Neural cell (in vitro differentiated cells): Measurements from ENCODE around the gene FHL2. TPM values are rescaled to one million over a fixed set of nuclear protein-coding genes. Genes with fewer than 3 reads are reported as not detected.

Experiments
- H2AFZ ChIP-seq: fragments of 200-600, 300-800 bp; sonication (generic), shearing (Covaris generic); 2 replicates; pipeline ENCODE4 v1.6.0; 2014; ENCODE audit warnings: low read depth, mild to moderate bottlenecking, antibody characterized with exemption, low read length, moderate library complexity
- H3F3A ChIP-seq: fragments of 200-600 bp; shearing (Covaris generic); 2 replicates; pipeline ENCODE4 v1.6.1; 2016; ENCODE audit warnings: mild to moderate bottlenecking, moderate library complexity, mixed read lengths, antibody characterized with exemption, low read length; ENCODE audit not compliant: insufficient read depth, poor library complexity, severe bottlenecking
- H3K27ac ChIP-seq: fragments of 200-600, 300-800 bp; sonication (generic), shearing (Covaris generic); 2 replicates; pipeline ENCODE4 v1.5.1; 2014; ENCODE audit warnings: mild to moderate bottlenecking, low read length, moderate library complexity
- H3K27me3 ChIP-seq: fragments of 300-800, 200-600 bp; sonication (generic), shearing (Covaris generic); 2 replicates; pipeline ENCODE4 v1.6.0; 2014; ENCODE audit warnings: mild to moderate bottlenecking, low read depth, low read length, moderate library complexity; ENCODE audit not compliant: insufficient read depth
- H3K36me3 ChIP-seq: fragments of 300-800, 200-600 bp; sonication (generic), shearing (Covaris generic); 2 replicates; pipeline ENCODE4 v1.5.1; 2014; ENCODE audit warnings: mild to moderate bottlenecking, antibody characterized with exemption, low read length, moderate library complexity; ENCODE audit not compliant: insufficient read depth
- H3K4me2 ChIP-seq: fragments of 300-800, 200-600 bp; sonication (generic), shearing (Covaris generic); 2 replicates; pipeline ENCODE4 v1.6.0; 2014; ENCODE audit warnings: mild to moderate bottlenecking, low read length
- H3K4me3 ChIP-seq: fragments of 300-800, 200-600 bp; sonication (generic), shearing (Covaris generic); 2 replicates; pipeline ENCODE4 v1.5.1; 2014; ENCODE audit warnings: mild to moderate bottlenecking, low read length, moderate library complexity
- H3K79me2 ChIP-seq: fragments of 200-600 bp; shearing (Covaris generic); replicated peaks from 2 replicates; pipeline ENCODE4 v1.6.0; 2014; ENCODE audit warnings: mild to moderate bottlenecking, low read length, moderate library complexity; ENCODE audit not compliant: insufficient read depth
- H3K9ac ChIP-seq: fragments of 300-800, 200-600 bp; sonication (generic), shearing (Covaris generic); 2 replicates; pipeline ENCODE4 v1.6.1; 2016; ENCODE audit warnings: mild to moderate bottlenecking, low read length, mixed read lengths
- H3K9me2 ChIP-seq: fragments of 200-600 bp; shearing (Covaris generic); 2 replicates; pipeline ENCODE4 v1.6.1; 2016; ENCODE audit warnings: mild to moderate bottlenecking, low read length, mixed read lengths; ENCODE audit not compliant: insufficient read depth
- H3K9me3 ChIP-seq: fragments of 200-600, 300-800 bp; sonication (generic), shearing (Covaris generic); 2 replicates; pipeline ENCODE4 v1.6.1; 2016; ENCODE audit warnings: mild to moderate bottlenecking, mixed run types, low read length, moderate library complexity, mixed read lengths
- H4K20me1 ChIP-seq: fragments of 200-600 bp; shearing (Covaris generic); 2 replicates; pipeline ENCODE4 v1.6.1; 2016; ENCODE audit warnings: mild to moderate bottlenecking, mixed run types; ENCODE audit not compliant: insufficient read depth
- CTCF ChIP-seq: fragments of 450-650 bp; IDR thresholded peaks from 2 replicates; pipeline ENCODE4 v1.5.1; 2014; ENCODE audit warnings: antibody characterized with exemption, mild to moderate bottlenecking, moderate library complexity; ENCODE audit not compliant: poor library complexity, severe bottlenecking
- EP300 ChIP-seq: fragments of 450-650 bp; conservative IDR thresholded peaks from 2 replicates; pipeline ENCODE4 v1.6.1; 2014; ENCODE audit warnings: antibody characterized with exemption, mild to moderate bottlenecking, moderate library complexity; ENCODE audit not compliant: poor library complexity, severe bottlenecking
- EZH2 ChIP-seq: fragments of 200-600, 300-800 bp; shearing (Covaris generic), sonication (generic); IDR thresholded peaks from 2 replicates; pipeline ENCODE4 v1.6.1; 2014; ENCODE audit warnings: antibody characterized with exemption, low read length, borderline replicate concordance, mild to moderate bottlenecking; ENCODE audit not compliant: insufficient read depth, poor library complexity, severe bottlenecking
- MXI1 ChIP-seq: fragments of 450-650 bp; conservative IDR thresholded peaks from 2 replicates; pipeline ENCODE4 v1.6.1; 2014; ENCODE audit warnings: antibody characterized with exemption, mild to moderate bottlenecking; ENCODE audit not compliant: poor library complexity, severe bottlenecking
- POLR2AphosphoS5 ChIP-seq: IDR thresholded peaks from 2 replicates; pipeline ENCODE4 v1.6.1; 2012
- RAD21 ChIP-seq: fragments of 450-650 bp; conservative IDR thresholded peaks from 2 replicates; pipeline ENCODE4 v1.6.1; 2014; ENCODE audit warnings: antibody characterized with exemption, mild to moderate bottlenecking, moderate library complexity
- REST ChIP-seq: IDR thresholded peaks from 2 replicates; pipeline ENCODE4 v1.6.1; 2012; ENCODE audit warnings: borderline replicate concordance
- SMC3 ChIP-seq: fragments of 450-650 bp; conservative IDR thresholded peaks from 2 replicates; pipeline ENCODE4 v1.6.1; 2014; ENCODE audit warnings: antibody characterized with exemption, mild to moderate bottlenecking, moderate library complexity; ENCODE audit not compliant: poor library complexity
- TAF1 ChIP-seq: IDR thresholded peaks from 2 replicates; pipeline ENCODE4 v1.6.1; 2012; ENCODE audit warnings: low read depth
- polyA plus RNA-seq: library from polyadenylated mRNA; depleted of rRNA; stranded (reverse); fragments of >200 nt; gene quantifications from 2 replicates; pipeline ENCODE4 v1.2.3, GENCODE V29; 2014

Gene FHL2
- polyA plus RNA-seq, 1 donor from 2014 or later: 3.5 TPM

DNA sequence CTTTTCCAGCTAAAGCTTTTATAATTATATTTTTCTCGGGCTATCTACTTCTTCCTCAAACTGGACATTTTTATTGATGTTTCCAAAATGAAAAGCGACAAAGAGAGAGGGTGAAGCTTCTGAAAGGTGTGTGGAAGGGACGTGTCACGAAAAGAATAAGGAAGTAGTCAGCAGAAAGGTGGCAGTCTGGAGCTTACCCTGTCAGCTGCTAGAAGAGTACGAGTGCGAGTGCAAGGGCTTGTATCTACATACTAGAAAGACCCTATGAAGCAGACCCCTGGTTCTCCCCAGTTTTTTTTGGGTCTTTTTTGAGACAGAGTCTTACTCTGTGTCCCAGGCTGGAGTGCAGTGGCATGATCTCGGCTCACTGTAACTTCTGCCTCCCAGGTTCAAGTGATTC is 14.6 kb downstream of the FHL2 start:
- Histone ChIP-seq H3K27me3 (no peaks in the 10 kb centered on the region), H4K20me1 (no peaks in the 10 kb centered on the region), H3K9ac (no peak overlapping the region), H3K9me3 (no peaks in the 10 kb centered on the region), H2AFZ (no peak overlapping the region), H3K36me3 (no peaks in the 10 kb centered on the region), H3K4me2 (no peak overlapping the region), H3F3A (no peaks in the 10 kb centered on the region), H3K27ac (no peak overlapping the region), H3K9me2 (no peaks in the 10 kb centered on the region), H3K4me3 (no peak overlapping the region), H3K79me2 (no peaks in the 10 kb centered on the region)
- TF ChIP-seq EZH2 (no peak), REST (no peak), TAF1 (no peak), RAD21 (no peak), POLR2AphosphoS5 (no peak), EP300 (no peak), SMC3 (no peak), CTCF (no peak)

- Histone ChIP-seq H4K20me1 (no peaks in the 10 kb centered on the region), H3K9ac (no peak overlapping the region), H3K4me3 (no peak overlapping the region), H3K9me3 (no peaks in the 10 kb centered on the region), H3K27ac (no peak overlapping the region), H3K36me3 (no peaks in the 10 kb centered on the region), H3K9me2 (no peaks in the 10 kb centered on the region), H3F3A (no peaks in the 10 kb centered on the region), H3K79me2 (no peaks in the 10 kb centered on the region), H3K4me2 (no peak overlapping the region), H2AFZ (no peak overlapping the region), H3K27me3 (no peaks in the 10 kb centered on the region)
- TF ChIP-seq TAF1: no peak
- no peak for TF ChIP-seq SMC3
- no peak for TF ChIP-seq MXI1
- no peak for TF ChIP-seq REST
These were observed 15.3 kb downstream of the FHL2 start for GRCh38 chr2:105383432-105384166.
